Measurements from ENCODE around the gene DUSP11. TPM values are rescaled to one million over a fixed set of nuclear protein-coding genes. Genes with fewer than 3 reads are reported as not detected.

Gene DUSP11
- total and polyA plus RNA-seq, 2 of the 13 experiments (the other 11 are each of a cell fraction or from before 2014, with no cell fraction given) = 30.5 to 36.2 TPM

DNA sequence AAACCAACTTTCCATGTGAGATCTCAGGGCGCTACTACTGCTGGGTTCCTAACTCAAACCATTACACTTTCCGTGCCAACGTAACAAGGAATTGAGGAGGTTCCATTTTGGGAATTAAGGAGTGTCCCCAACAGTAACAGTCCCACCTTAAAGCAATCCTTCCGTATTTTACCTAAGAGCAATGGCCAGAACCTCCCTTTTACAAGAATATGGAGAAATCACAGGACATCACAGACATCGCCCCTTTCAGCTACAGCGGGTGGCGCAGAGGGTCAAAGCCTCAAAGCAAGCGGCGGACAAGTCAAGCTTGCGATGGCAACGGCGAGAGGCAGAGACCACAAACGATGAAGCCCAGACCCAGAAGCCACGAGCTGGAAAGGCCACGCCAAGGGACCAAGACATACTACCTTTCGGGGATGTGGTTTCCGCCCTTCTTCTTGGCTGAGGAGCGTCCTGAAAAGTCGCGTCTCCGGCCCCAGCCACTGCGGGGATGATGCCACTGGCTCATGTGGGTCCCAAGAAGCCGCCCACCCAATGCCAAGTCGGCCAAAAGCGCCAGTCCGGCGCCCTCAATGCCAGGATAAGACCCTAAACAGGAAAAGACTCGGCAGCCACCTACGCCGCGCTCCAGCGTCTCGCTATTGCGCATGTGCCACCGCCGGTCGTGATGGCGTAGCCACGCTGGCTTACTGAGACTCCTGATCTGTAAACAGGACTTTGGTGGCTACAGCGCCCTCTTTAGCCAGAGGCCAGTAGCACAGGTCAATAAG lies at the start of gene DUSP11 (continued):
- TF ChIP-seq, protein P1, sequence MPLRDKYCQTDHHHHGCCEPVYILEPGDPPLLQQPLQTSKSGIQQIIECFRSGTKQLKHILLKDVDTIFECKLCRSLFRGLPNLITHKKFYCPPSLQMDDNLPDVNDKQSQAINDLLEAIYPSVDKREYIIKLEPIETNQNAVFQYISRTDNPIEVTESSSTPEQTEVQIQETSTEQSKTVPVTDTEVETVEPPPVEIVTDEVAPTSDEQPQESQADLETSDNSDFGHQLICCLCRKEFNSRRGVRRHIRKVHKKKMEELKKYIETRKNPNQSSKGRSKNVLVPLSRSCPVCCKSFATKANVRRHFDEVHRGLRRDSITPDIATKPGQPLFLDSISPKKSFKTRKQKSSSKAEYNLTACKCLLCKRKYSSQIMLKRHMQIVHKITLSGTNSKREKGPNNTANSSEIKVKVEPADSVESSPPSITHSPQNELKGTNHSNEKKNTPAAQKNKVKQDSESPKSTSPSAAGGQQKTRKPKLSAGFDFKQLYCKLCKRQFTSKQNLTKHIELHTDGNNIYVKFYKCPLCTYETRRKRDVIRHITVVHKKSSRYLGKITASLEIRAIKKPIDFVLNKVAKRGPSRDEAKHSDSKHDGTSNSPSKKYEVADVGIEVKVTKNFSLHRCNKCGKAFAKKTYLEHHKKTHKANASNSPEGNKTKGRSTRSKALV (CRISPR knock-in tag; IDR thresholded peaks at IDR 0.05) = peak; percentile 37; the same call in 1 of the 2 replicates
- TF ChIP-seq ZFP36L1 (CRISPR knock-in tag; IDR thresholded peaks at IDR 0.05) (no peak), GABPB1 (CRISPR knock-in tag; IDR thresholded peaks at IDR 0.05) (peak; percentile 76), AGO2 (optimal IDR thresholded peaks at IDR 0.05; ENCODE audit: low read depth, low read length) (peak; percentile 51), ATAD3A (CRISPR knock-in tag; IDR thresholded peaks at IDR 0.05) (no peak), ZNF780A (CRISPR knock-in tag; IDR thresholded peaks at IDR 0.05) (no peak), YY1 (IDR thresholded peaks at IDR 0.05; ENCODE audit: insufficient read depth, insufficient replicate concordance, low read depth, low read length) (peak; percentile 87), ZNF598 (CRISPR knock-in tag; IDR thresholded peaks at IDR 0.05; ENCODE audit: borderline replicate concordance) (peak; percentile 96; the same call in 1 of the 2 replicates), FOXC1 (CRISPR knock-in tag; IDR thresholded peaks at IDR 0.05; ENCODE audit: borderline replicate concordance) (no peak), ZNF431 (CRISPR knock-in tag; IDR thresholded peaks at IDR 0.05; ENCODE audit: borderline replicate concordance, low read depth) (no peak), RFX1 (IDR thresholded peaks at IDR 0.05) (no peak), POLR2AphosphoS2 (IDR thresholded peaks at IDR 0.05; ENCODE audit: low read depth, low read length) (no peak), KLF15 (CRISPR knock-in tag; IDR thresholded peaks at IDR 0.05; ENCODE audit: borderline replicate concordance) (no peak), ZNF17 (CRISPR knock-in tag; IDR thresholded peaks at IDR 0.05) (0 out of 2 replicates have a peak, but pooled peaks have one; percentile 61), ZSCAN22 (CRISPR knock-in tag; IDR thresholded peaks at IDR 0.05) (no peak), ZNF33A (CRISPR knock-in tag; IDR thresholded peaks at IDR 0.05; ENCODE audit: borderline replicate concordance) (no peak), ZNF530 (CRISPR knock-in tag; IDR thresholded peaks at IDR 0.05; ENCODE audit: low read depth) (no peak), ZFYVE20 (CRISPR knock-in tag; IDR thresholded peaks at IDR 0.05; ENCODE audit: borderline replicate concordance, low read depth) (no peak), HOXA7 (CRISPR knock-in tag; IDR thresholded peaks at IDR 0.05) (no peak), SMAD9 (CRISPR knock-in tag; IDR thresholded peaks at IDR 0.05) (0 out of 2 replicates have a peak, but pooled peaks have one; percentile 42)
- TF ChIP-seq, protein P2, sequence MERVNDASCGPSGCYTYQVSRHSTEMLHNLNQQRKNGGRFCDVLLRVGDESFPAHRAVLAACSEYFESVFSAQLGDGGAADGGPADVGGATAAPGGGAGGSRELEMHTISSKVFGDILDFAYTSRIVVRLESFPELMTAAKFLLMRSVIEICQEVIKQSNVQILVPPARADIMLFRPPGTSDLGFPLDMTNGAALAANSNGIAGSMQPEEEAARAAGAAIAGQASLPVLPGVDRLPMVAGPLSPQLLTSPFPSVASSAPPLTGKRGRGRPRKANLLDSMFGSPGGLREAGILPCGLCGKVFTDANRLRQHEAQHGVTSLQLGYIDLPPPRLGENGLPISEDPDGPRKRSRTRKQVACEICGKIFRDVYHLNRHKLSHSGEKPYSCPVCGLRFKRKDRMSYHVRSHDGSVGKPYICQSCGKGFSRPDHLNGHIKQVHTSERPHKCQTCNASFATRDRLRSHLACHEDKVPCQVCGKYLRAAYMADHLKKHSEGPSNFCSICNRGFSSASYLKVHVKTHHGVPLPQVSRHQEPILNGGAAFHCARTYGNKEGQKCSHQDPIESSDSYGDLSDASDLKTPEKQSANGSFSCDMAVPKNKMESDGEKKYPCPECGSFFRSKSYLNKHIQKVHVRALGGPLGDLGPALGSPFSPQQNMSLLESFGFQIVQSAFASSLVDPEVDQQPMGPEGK (CRISPR knock-in tag; IDR thresholded peaks at IDR 0.05) = no peak
- TF ChIP-seq, protein P3, sequence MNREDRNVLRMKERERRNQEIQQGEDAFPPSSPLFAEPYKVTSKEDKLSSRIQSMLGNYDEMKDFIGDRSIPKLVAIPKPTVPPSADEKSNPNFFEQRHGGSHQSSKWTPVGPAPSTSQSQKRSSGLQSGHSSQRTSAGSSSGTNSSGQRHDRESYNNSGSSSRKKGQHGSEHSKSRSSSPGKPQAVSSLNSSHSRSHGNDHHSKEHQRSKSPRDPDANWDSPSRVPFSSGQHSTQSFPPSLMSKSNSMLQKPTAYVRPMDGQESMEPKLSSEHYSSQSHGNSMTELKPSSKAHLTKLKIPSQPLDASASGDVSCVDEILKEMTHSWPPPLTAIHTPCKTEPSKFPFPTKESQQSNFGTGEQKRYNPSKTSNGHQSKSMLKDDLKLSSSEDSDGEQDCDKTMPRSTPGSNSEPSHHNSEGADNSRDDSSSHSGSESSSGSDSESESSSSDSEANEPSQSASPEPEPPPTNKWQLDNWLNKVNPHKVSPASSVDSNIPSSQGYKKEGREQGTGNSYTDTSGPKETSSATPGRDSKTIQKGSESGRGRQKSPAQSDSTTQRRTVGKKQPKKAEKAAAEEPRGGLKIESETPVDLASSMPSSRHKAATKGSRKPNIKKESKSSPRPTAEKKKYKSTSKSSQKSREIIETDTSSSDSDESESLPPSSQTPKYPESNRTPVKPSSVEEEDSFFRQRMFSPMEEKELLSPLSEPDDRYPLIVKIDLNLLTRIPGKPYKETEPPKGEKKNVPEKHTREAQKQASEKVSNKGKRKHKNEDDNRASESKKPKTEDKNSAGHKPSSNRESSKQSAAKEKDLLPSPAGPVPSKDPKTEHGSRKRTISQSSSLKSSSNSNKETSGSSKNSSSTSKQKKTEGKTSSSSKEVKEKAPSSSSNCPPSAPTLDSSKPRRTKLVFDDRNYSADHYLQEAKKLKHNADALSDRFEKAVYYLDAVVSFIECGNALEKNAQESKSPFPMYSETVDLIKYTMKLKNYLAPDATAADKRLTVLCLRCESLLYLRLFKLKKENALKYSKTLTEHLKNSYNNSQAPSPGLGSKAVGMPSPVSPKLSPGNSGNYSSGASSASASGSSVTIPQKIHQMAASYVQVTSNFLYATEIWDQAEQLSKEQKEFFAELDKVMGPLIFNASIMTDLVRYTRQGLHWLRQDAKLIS (CRISPR knock-in tag; IDR thresholded peaks at IDR 0.05) = no peak
